GM12864 (cell line): ENCODE data around the gene CHD6.

Experiments
- DNase-seq: peaks from one replicate; pipeline ENCODE4 v3.0.0-alpha.2; 2011; ENCODE audit warnings: low read depth
- H3K4me3 ChIP-seq: 2 replicates; pipeline ENCODE4 v1.5.1; 2011; ENCODE audit warnings: mild to moderate bottlenecking, low read depth, low read length, control low read depth
- CTCF ChIP-seq: IDR thresholded peaks from 2 replicates; pipeline ENCODE4 v1.5.1; 2011; ENCODE audit warnings: low read depth, mild to moderate bottlenecking, moderate library complexity, low read length, control low read depth, inconsistent platforms; ENCODE audit errors: missing control alignments

Gene CHD6

GRCh38 chr20:41509316-41510200, 108.6 kb downstream of the CHD6 start:
- DNase-seq = no peak
- H3K4me3 ChIP-seq = no peak overlapping the region
- no peak for TF ChIP-seq CTCF

GRCh38 chr20:41508335-41508734, 109.8 kb downstream of the CHD6 start:
- H3K4me3 ChIP-seq = no peak overlapping the region
- DNase-seq = no peak
- TF ChIP-seq CTCF = no peak

GRCh38 chr20:41507851-41508250, 110.3 kb downstream of the CHD6 start:
- DNase-seq = no peak
- no peak for TF ChIP-seq CTCF

GRCh38 chr20:41507436-41507835, 110.7 kb downstream of the CHD6 start:
- H3K4me3 ChIP-seq = no peak overlapping the region
- DNase-seq = no peak
- TF ChIP-seq CTCF = no peak

More at GRCh38 chr20:41507851-41508250, 110.3 kb downstream of the CHD6 start:
- H3K4me3 ChIP-seq = no peak overlapping the region

- H3K4me3 ChIP-seq = no peak overlapping the region
- DNase-seq = no peak
- TF ChIP-seq CTCF = no peak
Observed at GRCh38 chr20:41506192-41506915, 111.8 kb downstream of the CHD6 start.

- TF ChIP-seq CTCF = no peak
Observed at GRCh38 chr20:41505184-41505583, 113.0 kb downstream of the CHD6 start.

More at GRCh38 chr20:41505184-41505583, 113.0 kb downstream of the CHD6 start:
- no peak for DNase-seq
- H3K4me3 ChIP-seq = no peak overlapping the region
